Muscle layer of duodenum (tissue), 2 donors: ENCODE data around the gene TOLLIP.
"Not testable (repeated sequence)": the region's sequence is repeated elsewhere in the genome, so short reads cannot be mapped to it uniquely, and the experiment has no call there.

Experiments used
- H3K27ac ChIP-seq: one replicate; pipeline ENCODE4 v1.7.0; 2013; ENCODE audit warnings: mild to moderate bottlenecking, low read length
- H3K27me3 ChIP-seq: one replicate; pipeline ENCODE4 v1.7.0; 2013; ENCODE audit warnings: low read depth, mild to moderate bottlenecking, control low read depth, low read length
- H3K36me3 ChIP-seq, 2 donors: one replicate each; pipeline ENCODE4 v1.7.0; 2013; ENCODE audit warnings: low read length in 2 of 2, control low read depth in 1 of 2, mild to moderate bottlenecking in 1 of 2; ENCODE audit not compliant: insufficient read depth in 2 of 2, control insufficient read depth in 1 of 2
- H3K4me1 ChIP-seq, 2 donors: one replicate each; pipeline ENCODE4 v1.7.0; 2013; ENCODE audit warnings: low read length in 2 of 2, mild to moderate bottlenecking in 2 of 2, control low read depth in 1 of 2, moderate library complexity in 1 of 2; ENCODE audit not compliant: insufficient read depth in 2 of 2, control insufficient read depth in 1 of 2
- H3K4me3 ChIP-seq, 2 donors: one replicate each; pipeline ENCODE4 v1.7.0; 2013; ENCODE audit warnings: low read length in 2 of 2, low read depth in 1 of 2, mild to moderate bottlenecking in 1 of 2
- H3K9me3 ChIP-seq, 2 donors: one replicate each; pipeline ENCODE4 v1.7.0; 2013; ENCODE audit warnings: low read length in 2 of 2, control low read depth in 1 of 2, mild to moderate bottlenecking in 1 of 2; ENCODE audit not compliant: control insufficient read depth in 1 of 2
- donor health status: healthy.

TOLLIP gene

DNA sequence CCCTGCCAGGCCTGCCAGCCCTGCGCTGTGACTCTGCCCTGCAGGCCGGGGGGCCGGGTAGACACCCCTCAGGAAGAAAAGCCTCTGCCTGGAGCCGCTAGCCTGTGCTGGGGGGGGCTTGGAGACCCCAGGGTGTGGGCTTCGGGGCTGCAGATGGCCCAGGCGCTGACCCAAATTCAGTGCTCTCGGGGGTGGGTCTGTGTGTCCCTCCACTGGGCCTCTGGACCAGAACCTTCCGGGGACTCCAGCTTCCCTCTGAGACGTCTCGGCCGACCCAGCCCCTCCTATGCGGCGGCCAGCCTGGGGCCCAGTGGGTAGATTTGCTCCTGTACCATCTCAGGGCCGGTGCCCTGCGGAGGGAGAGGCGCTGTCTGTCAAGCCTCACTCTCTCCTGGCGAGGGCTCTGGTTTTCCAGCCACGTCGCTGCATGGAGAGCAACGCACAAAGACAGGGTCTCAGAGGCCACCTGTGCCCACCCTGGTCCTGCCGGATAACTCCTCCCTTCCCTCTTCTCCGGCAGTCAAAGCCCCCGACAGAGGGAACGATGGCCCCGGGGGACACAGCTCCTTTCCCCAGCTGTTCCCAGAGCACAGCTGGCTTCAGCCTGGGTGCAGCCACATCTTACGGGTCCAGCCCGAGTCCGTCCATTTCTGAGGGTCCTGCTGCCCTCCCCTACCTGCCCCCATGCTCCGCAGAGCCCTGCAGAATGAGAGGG is 40.1 kb upstream of the TOLLIP start:
- H3K4me3 ChIP-seq: no peak overlapping the region
- no peaks in the 10 kb centered on the region for H3K4me1 ChIP-seq
- no peaks in the 10 kb centered on the region for H3K36me3 ChIP-seq
- no peak overlapping the region for H3K27ac ChIP-seq
- H3K27me3 ChIP-seq: peaks cover 4% of the 10 kb centered on the region
- H3K9me3 ChIP-seq: no peaks in the 10 kb centered on the region

DNA sequence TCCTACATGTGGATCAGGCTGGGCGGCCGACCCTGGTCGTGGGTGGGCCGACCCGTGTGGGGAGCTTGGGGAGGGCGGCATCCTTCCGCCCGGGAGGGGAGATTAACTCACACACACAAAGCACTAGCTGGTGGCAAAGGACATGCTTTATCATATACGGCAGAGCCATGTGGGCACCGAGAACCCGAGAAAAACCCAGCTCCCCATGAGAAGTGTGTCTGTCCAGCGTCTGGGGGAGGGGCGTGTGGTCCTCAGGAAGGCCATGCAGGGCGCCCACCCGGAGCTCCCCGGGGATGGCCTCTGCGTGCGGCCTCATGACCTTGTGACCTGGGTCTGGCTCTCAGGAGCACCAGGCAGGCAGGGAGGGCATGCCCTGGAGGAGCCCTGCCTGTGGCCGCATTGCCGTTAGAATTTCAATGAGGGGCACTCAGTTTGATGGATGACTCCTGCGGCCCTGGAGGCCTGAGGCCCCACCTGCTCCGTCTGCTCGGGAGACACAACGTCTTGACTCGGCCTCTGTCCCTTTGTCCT is 39.4 kb upstream of the TOLLIP start:
- H3K9me3 ChIP-seq: no peaks in the 10 kb centered on the region
- H3K4me1 ChIP-seq: no peaks in the 10 kb centered on the region
- no peak overlapping the region for H3K27ac ChIP-seq
- H3K36me3 ChIP-seq: no peaks in the 10 kb centered on the region
- no peak overlapping the region for H3K4me3 ChIP-seq
- peaks cover 4% of the 10 kb centered on the region for H3K27me3 ChIP-seq

DNA sequence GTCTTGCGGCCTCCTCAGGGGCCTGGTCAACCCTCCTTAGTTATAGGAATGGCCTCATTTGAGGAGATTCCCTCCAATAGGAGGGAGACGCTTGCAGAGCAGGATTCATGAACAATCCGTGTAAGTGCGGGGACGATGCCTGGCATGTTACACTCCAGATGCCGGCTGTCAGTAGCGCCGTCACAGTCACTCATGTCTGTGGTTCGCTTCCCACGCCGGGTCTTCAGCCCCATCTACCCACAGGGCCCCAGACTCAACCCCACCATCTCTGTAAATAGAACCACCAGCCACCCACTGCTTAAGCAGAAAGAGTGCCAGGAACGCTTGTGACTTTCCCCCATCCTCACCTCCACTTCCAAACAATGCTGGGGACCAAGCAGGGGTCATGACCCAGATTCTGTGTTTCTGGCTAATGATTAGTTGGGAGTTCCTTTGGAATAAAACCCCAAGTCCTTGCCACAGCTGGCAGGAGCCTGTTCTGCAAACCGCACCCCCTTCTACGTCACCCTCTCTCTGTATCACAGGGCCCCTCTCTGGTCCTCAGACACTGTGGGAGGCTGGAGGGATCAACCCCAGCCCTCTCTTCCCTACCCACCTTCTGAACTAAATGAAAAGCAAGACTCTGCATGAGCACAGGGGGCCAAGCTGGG is 38.8 kb upstream of the TOLLIP start:
- peaks cover 4% of the 10 kb centered on the region for H3K27me3 ChIP-seq
- no peak overlapping the region for H3K27ac ChIP-seq
- H3K4me3 ChIP-seq: no peak overlapping the region
- H3K4me1 ChIP-seq: no peaks in the 10 kb centered on the region
- H3K9me3 ChIP-seq: no peaks in the 10 kb centered on the region
- no peaks in the 10 kb centered on the region for H3K36me3 ChIP-seq

DNA sequence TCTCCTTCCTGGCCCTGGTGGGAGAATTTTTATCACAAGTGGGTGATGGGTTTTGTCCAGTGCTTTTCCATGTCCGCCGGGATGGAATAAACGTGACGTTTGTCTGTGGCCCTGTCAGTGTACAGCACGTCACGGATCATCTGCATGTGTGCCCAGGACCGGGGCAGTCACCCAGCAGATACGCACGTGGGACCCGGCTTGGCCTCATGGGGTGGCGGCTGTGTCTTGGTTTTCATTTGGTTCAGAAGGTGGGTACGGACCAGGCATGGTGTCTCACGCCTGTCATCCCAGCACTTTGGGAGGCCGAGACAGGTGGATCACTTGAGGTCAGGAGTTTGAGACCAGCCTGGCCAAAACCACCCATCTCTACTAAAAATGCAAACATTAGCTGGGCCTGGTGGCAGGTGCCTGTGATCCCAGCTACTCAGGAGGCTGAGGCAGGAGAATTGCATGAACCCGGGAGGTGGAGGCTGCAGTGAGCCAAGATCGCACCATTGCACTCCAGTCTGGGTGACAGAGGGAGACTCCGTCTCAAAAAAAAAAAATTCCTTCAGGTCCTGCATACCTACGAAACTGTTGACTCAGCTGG is 38.1 kb upstream of the TOLLIP start:
- H3K4me3 ChIP-seq: not testable (repeated sequence)

DNA sequence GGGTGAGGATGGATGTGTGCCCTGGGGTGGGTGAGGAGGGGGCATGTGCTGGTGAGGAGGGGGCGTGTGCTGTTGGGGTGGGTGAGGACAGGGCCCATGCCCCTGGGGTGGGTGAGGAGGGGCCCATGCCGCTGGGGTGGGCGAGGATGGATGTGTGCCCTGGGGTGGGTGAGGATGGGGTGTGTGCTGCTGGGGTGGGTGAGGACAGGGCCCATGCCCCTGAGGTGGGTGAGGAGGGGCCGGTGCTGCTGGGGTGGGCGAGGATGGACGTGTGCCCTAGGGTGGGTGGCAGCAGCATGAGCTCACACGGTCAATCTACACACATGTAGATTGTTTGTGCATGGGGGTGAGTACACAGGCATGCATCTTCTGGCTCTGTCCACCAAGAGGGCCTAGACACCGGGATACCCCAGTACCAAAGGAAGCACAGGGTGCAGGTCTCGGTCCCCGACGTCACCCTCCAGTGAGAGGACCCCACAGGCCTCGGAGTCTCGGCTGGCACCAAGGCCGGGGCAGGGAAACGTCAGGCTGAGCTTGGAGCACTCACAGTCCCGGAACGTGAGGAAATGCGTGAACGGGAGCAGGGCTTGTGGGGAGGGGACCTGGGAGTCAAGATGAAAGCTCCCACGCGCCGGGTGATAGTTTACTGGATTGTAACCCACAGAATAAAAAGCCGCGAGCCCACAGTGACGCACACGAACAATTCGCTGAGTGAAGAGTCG is 37.4 kb upstream of the TOLLIP start:
- peaks cover 4% of the 10 kb centered on the region for H3K27me3 ChIP-seq
- no peaks in the 10 kb centered on the region for H3K9me3 ChIP-seq
- no peaks in the 10 kb centered on the region for H3K4me1 ChIP-seq
- H3K27ac ChIP-seq: no peak overlapping the region
- no peak overlapping the region for H3K4me3 ChIP-seq
- H3K36me3 ChIP-seq: no peaks in the 10 kb centered on the region

More for the DNA sequence above, 38.1 kb upstream of the TOLLIP start:
- H3K27ac ChIP-seq, H3K4me1 ChIP-seq, H3K27me3 ChIP-seq, H3K9me3 ChIP-seq, H3K36me3 ChIP-seq: not testable (repeated sequence)

DNA sequence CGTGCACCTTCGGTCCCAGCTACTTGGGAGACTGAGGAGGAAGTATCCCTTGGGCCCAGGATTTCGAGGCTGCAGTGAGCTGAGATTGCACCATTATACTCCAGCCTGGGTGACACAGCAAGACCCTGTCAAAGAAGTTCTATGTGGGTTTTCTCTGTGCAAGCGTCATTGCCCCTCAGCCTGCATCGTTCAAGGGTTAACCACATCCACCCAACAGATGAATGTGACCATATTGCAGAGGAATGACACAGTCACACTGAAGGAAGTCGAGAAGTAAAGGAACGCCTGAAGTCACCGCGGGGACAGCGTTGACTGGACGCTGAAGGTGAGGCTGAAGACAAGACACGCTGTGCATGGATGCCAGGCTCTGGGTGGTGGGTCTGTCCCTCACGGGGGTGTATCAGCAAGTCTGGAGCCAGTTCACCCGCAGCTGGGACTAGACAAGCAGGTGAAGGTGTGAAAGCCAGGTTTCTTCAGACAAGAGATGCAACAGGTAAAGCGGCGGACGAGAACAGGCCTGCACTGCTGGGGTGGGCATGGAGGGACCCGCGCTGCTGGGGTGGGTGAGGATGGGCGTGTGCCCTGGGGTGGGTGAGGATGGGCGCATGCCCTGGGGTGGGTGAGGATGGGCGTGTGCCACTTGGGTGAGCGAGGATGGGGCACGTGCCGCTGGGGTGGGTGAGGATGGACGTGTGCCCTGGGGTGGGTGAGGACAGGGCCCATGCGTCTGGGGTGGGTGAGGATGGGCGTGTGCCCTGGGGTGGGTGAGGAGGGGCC is 36.5 kb upstream of the TOLLIP start:
- H3K4me1 ChIP-seq: no peaks in the 10 kb centered on the region
- H3K9me3 ChIP-seq: no peaks in the 10 kb centered on the region
- H3K4me3 ChIP-seq: no peak overlapping the region
- no peaks in the 10 kb centered on the region for H3K36me3 ChIP-seq
- no peak overlapping the region for H3K27ac ChIP-seq
- peaks cover 4% of the 10 kb centered on the region for H3K27me3 ChIP-seq

DNA sequence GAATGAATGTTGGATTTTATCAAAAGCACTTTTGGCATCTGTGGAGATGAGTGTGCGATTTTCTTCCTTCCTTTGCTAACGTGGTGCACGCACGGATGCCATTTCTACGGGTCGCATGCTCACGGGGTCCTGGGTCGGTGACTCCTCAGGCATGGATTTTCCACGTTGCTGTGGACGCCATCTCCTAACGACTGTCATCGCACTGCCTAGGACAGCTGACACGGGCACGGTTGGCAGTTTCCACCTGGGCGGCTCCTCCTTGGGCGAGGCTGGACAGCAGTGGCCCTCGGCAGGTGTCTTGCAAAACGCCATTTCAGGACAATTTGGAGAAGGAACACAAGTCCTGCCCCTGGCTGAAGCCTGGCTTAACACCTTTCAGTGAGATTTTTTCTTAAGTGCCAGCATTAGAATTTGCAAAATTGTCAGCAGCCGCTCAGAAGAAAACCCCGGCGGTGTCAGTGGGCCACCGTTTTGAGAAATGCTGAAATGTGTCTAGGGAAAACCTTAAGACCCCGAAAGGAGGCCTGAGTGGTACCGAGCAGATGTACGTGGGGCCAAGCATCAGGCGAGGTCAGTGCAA is 34.7 kb upstream of the TOLLIP start:
- Histone ChIP-seq H3K27me3 (no peaks in the 10 kb centered on the region), H3K27ac (no peak overlapping the region), H3K9me3 (no peaks in the 10 kb centered on the region), H3K4me3 (no peak overlapping the region), H3K36me3 (no peaks in the 10 kb centered on the region), H3K4me1 (no peaks in the 10 kb centered on the region)

DNA sequence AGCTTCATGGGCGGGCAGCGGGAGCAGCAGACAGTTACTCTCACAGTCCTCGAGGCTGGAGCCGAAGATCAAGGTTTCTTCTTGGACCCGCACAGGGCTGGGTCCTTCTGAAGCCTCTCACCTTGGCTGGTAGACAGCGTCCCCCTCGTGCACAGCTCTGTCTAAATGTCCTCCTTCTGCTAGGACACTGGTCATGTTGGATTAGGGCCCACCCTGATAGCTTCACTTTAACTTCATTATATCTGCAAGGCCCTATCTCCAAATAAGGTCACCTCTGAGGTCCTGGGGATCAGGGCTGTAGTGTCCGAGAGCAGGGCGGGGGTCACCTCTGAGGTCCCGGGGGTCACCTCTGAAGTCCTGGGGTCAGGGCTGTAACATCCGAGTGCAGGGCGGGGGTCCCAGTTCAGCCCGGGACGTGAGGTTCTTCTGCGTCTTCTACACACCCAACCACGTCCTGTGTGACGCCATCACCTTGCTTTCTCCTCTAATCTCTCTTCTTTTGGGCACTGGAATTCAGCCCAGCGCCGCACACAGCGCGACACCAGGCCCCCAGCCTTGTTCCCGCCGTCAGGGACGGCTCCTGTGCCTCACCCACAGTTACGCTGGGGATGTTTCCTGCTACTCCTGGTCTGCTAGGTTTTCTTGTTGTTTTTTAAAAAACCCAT is 34.1 kb upstream of the TOLLIP start:
- no peak overlapping the region for H3K27ac ChIP-seq
- H3K9me3 ChIP-seq: no peaks in the 10 kb centered on the region
- H3K27me3 ChIP-seq: no peaks in the 10 kb centered on the region
- H3K4me1 ChIP-seq: no peaks in the 10 kb centered on the region
- no peaks in the 10 kb centered on the region for H3K36me3 ChIP-seq
- no peak overlapping the region for H3K4me3 ChIP-seq

DNA sequence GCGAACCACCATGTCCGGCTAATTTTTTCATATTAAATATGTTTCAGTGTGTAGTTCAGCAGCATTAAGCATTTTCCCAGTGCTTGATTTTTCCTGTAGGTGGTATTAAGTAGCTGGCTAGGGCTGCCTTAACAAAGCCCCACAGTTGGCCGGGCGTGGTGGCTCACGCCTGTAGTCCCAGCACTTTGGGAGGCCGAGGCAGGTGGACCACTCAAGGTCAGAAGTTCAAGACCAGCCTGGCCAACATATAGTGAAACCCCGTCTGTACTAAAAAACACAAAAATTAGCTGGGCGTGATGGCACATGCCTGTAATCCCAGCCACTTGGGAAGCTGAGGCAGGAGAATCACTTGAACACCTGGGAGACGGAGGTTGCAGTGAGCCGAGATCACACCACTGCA is 33.5 kb upstream of the TOLLIP start:
- Histone ChIP-seq H3K4me3 (no peak overlapping the region), H3K9me3 (no peaks in the 10 kb centered on the region), H3K27ac (no peak overlapping the region), H3K4me1 (no peaks in the 10 kb centered on the region), H3K27me3 (no peaks in the 10 kb centered on the region), H3K36me3 (no peaks in the 10 kb centered on the region)

DNA sequence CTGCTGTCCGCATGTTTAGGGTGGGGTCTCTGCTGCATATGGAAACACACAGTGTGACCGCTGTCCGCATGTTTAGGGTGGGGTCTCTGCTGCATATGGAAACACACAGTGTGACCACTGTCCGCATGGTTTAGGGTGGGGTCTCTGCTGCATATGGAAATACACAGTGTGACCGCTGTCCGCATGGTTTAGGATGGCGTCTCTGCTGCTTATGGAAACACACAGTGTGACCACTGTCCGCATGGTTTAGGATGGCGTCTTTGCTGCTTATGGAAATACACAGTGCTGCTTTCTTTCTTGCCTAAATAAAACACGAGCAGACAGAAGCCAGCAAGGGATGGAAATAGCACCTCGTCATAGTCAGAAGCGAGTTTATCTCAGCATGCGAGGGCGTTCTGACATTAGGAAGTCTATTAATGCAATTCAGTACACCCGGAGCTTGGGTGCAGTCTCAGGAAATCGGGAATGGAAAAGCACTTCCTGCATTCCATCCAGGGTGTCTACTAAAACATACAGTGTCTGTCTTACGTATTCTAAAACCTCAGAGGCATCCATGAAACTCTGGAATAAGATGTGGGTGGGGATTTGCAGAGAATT is 32.6 kb upstream of the TOLLIP start:
- H3K36me3 ChIP-seq: no peaks in the 10 kb centered on the region
- no peak overlapping the region for H3K27ac ChIP-seq
- H3K4me3 ChIP-seq: no peak overlapping the region
- no peaks in the 10 kb centered on the region for H3K4me1 ChIP-seq
- H3K9me3 ChIP-seq: no peaks in the 10 kb centered on the region
- no peaks in the 10 kb centered on the region for H3K27me3 ChIP-seq
